CMK (cell line): Measurements from ENCODE around the gene IL1RAPL2.
"Not testable (repeated sequence)": the region's sequence is repeated elsewhere in the genome, so short reads cannot be mapped to it uniquely, and the experiment has no call there.

Experiments used
- DNase-seq: peaks from one replicate; pipeline ENCODE4 v3.0.0-alpha.2; 2010; ENCODE audit warnings: low read depth

IL1RAPL2 gene

DNA sequence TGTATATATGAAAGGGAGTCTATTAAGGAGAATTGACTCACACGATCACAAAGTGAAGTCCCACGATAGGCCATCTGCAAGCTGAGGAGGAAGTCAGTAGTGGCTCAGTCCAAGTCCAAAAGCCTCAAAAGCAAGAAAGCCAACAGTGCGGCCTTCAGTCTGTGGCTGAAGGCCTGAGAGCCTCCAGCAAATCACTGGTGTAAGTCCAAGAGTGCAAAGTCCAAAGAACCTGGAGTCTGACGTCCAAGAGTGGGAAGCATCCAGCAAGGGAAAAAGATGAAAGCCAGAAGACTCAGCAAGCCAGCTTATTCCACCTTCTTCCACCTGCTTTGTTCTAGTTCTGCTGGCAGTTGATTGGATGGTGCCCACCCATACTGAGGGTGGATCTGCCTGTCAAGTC lies 104.1 kb downstream of the IL1RAPL2 start:
- no peak for DNase-seq

DNA sequence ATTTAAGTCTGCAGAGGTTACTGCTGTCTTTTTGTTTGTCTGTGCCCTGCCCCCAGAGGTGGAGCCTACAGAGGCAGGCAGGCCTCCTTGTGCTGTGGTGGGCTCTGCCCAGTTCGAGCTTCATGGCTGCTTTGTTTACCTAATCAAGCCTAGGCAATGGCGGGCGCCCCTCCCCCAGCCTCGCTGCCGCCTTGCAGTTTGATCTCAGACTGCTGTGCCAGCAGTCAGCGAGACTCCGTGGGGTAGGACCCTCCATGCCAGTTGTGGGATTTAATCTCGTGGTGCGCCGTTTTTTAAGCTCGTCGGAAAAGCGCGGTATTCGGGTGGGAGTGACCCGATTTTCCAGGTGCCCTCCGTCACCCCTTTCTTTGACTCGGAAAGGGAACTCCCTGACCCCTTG lies 111.5 kb downstream of the IL1RAPL2 start:
- DNase-seq = not testable (repeated sequence)

DNA sequence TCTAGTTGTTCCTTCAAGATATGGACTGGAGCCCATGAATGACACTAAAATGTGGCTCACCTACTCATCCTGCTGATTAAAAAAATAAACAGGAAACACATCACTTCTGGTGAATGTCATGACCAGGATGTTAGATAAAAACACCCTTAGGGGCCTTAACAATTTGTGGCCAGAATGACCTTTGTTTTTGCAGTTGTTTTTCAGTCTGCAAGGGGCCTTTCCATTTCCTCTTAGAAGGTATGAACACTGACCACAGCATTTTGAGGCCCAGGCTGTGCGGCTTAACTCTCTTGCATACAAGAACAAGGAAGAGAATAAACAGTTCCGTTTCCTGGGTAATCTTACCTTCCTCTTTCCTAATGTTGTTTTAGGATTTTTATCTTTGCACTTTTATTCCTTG lies 113.2 kb downstream of the IL1RAPL2 start:
- DNase-seq = peak; percentile 25

DNA sequence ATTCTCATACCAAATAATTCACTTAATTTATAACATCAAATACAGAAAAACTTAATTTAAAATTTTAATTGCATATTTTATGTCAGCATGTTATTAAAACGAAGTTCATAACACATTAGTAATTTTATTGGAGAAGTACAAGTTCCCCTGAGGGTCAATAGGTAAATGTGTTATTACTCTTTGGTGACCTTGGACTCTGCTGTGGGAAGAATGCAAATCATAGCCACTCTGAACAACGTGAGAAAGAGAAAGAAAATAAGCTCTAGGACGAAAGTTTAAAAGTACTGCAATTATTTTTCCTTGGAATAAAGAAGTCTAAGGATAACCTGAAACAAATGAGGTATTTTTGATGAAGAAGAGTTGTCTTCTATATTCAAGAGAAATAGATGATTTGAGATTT lies 115.2 kb downstream of the IL1RAPL2 start:
- DNase-seq = no peak

DNA sequence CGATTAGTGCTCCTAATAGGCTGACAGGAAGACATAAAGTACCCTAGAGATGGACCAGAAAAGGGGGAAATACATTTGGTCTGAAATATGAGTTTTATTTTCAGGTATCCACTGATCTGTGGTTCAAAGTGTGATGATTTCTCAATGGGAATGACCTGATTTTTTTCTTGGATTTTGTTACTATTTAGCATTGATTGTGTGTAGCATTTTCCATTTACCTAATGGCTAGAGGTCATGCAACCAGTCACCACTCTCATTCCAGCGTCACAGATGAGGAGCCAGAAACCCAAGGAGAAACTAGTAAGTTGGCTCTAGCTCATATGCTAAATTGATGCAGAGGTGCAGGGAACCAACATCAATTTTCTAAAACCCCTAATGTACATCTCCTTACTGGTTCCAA lies 118.1 kb downstream of the IL1RAPL2 start:
- DNase-seq = no peak

DNA sequence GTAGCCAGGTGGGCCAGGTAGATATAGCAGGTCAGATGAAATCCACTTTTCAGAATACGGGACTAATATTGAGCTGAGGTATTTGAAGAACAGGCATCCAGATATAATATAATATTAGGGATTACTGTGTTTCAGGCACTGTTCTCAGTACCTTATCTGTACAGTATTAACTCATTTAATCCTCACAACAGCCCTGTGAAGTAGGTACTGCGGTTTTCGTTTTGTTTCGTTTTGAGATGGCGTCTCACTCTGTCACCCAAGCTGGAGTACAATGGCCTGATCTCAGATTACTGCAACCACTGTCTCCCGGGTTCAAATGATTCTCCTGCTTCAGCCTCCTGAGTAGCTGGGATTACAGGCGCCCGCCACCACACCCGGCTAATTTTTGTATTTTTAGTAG lies 129.6 kb downstream of the IL1RAPL2 start:
- DNase-seq = no peak

DNA sequence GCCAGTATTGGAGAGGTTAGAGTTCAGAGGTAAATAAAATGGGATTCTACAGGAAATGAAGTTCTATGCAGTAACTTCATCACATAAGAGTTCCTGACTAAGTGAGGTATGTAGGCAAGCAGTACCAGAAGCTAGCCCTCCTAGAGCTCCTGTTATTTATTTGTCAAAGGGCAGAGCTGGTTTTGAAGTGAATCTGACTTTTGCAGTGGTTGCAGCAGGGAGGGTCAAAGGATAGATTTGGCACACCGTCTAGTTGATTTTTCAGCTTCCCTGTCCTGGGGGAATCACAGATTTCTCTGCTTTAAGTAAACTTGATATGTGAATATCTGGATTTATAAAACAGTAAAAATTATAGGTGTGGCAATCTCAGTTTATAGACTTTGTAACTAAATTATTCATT lies 130.7 kb downstream of the IL1RAPL2 start:
- DNase-seq = no peak

DNA sequence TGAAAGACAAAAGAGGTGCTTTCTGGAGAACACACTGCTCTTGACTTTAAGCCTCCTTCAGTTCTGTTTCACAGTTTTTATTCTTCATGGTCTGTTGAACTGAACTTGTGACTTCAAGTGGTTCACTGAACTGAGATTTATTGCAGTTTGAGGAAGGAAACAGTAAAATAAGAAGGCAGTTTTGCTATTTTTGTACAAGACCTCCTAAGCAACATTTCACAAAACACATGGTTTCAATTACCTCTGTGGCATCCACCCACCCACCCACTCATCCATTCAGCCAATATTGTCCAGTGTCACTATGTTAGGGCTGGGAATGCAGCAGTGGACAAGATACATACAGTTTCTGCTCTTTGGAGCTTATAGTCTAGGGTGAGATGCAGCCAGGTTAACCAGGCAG lies 131.3 kb downstream of the IL1RAPL2 start:
- DNase-seq = no peak

DNA sequence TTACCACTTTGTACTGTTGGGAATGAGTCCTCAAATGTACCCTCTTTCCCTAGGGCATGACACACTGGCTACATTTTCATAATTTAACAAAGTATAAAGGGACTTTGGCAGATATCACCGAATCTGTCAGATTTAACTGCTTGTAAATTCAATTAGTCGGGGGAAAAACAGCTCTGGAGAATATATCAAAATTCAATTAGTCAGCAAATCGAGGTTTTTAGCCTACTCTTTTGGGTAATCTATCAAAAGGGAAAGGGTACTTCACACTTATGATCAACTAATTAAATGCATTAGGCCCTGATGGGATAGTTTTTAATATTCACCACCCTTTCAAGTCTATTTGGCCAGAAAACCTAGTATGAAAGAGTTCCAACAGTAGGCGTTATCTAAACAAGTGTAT lies 141.0 kb downstream of the IL1RAPL2 start:
- no peak for DNase-seq

DNA sequence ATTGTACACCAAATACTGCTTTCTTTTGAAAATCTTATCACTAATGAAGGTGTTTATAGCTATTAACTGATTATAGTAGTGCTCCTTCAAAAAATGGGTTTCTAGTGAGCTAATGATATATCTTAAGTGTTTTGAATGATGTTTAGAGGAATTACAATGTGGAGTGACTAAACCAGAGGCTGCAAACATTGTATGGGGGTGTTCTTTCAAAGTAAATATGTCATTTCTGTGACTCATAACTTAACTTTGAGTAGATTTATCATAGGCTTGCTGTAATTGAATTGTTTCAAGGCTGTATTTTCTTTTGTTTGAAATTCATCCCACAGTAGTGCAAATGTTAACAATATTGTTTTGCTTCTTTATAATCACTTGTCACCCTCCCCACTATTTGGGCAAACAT lies 141.6 kb downstream of the IL1RAPL2 start:
- DNase-seq = no peak

DNA sequence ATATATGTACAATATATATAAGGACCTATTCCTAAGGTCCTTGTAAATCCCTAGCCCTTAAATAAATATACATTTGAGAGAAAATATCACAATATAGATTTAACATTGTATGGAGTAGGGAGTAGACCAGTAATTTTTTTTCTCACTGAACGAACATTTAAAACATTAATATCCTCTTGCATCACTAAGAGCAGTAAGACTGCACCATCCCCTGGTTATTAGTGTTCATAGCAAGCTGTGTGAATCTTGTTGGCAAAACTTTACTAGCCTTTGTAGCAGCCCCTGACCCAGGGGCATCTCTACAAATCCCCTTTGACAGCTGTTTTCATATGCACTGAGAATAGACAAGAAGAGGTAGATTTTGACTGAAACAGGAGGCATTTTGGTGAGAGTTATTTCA lies 146.5 kb downstream of the IL1RAPL2 start:
- DNase-seq = no peak

DNA sequence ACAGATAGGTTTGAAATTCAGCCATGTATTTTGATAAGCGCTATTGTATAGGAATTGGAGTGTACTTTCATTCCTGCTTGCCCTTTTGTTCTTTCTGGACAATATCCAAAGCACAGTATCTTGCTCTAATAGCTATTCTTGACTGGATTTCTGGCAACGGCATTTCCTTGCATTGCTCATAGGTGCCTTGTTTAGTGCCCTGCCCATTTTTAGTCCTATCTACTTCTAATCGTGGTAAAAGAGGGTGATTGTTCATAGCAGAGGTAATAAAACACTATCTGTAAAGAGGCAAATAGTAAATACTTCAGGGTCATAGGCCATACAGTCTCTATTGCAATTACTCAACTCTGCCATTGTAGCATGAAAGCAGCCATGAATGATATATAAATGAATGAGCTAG lies 155.9 kb downstream of the IL1RAPL2 start:
- DNase-seq = no peak

DNA sequence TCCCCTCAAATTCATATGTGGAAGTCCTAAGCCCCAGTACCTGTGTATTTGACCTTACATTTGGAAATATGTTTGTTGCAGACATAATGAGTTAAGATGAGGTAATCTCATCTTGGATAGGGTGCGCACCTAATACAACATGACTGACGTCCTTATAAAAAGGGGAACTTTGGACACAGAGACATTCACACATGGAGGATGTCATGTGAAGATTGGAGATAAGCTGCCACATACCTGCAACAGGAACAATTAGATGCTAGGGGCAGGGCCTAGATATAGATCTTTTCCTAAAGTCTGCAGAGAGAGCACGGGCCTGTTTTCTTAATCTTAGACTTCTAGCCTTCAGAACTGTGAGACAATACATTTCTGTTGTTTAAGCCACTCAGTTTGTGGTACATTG lies 162.5 kb downstream of the IL1RAPL2 start:
- no peak for DNase-seq

DNA sequence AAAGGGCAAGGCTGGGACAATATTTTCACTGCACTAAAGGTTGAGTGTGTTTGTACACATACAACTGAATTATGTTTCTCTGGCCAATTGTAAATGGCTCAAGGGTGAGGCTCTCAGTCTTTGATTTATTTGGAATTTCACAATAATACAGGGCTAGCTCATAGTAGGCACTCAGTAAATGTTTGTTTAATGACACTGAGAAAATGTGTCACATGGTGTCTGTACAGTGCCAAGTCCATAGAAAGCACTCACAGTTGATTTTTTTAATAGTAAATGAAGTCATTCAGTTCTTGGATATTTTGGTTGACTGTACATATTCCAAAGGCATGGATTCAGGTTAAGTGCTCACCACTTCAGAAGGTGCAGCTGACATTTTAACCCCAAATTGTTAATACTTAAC lies 176.4 kb downstream of the IL1RAPL2 start:
- no peak for DNase-seq

DNA sequence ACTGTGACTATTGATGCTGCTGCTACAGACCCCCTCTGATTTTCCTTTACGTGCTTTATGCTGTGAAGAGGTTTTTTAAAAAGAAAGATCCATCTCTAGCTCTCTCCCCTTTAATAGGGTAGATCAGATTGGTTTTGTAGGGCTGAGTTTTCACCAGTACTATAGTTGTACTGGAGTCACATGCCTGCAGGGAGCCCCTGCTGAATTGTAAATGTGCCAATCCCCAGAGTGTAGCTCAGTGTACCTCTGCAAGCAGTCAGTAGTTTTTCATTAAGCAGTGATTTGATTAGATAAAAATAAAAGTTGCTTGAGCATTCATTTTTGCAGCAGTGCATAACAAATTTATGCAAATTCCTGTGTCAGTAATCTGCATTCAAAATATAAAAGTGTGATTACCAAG lies 179.2 kb downstream of the IL1RAPL2 start:
- DNase-seq = no peak

DNA sequence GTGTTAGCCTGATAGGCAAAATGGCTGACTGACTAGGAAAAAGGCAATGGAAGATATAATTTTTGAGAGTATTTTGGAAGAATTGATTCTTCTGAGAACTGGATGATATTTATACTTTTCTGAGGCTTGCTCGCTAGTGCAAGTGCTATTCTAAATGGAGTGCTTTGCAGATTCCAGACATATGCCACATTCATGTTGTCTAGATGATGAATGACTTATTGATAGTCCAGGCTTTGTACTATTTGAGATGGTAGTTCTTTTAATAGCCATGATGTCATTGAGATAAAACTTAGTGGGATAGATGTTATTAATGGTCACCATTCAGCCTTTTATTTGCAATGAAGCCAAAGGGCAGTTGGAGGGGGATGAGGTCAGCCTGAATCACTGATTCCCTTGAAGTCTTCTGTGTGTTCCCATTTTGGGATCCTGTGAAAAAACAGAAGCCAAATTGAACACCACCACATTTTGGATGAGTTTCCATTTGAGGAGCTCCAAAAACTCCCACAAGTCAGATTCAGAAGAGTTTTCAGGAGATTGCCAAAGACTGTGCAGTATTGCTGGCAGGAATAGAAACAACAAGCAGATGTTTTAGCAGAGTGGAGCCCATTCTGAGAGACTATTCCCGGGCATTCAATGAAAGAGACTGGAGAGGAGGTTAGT lies 184.1 kb downstream of the IL1RAPL2 start:
- DNase-seq = no peak

DNA sequence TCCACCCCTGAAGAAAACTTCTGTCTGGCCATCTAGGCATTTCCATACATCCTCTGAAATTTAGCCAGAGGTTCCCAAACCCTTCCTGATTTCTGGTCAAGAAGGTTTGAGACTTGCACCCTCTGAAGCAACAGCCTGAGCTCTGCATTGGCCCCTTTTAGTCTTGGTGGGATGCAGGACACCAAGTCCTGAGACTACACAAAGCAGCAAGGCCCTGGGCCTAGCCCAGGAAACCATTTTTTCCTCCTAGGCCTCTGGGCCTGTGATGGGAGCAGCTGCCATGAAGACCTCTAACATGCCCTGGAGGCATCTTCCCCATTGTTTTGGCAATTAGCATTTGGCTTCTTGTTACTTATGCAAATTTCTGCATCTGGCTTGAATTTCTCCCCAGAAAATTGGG lies 196.6 kb downstream of the IL1RAPL2 start:
- DNase-seq = no peak

DNA sequence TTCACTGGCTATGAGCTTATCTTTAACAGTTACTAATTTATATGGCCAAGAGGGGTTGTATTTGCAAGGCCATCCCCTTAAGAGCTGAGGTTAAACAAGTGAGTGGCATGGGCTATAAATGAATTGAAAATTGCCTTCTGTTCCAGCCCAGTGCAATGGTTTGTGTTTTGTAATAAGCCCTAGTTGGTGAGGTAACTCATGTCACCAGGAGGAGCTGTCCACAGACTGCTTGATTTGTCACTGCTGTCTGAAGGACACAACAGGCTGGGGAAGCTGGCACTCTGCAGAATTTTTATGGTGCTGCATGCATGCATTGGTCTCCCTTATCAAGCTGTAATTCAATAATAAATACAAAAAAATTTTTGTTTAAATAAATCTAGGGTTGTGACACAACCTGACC lies 223.8 kb downstream of the IL1RAPL2 start:
- no peak for DNase-seq

DNA sequence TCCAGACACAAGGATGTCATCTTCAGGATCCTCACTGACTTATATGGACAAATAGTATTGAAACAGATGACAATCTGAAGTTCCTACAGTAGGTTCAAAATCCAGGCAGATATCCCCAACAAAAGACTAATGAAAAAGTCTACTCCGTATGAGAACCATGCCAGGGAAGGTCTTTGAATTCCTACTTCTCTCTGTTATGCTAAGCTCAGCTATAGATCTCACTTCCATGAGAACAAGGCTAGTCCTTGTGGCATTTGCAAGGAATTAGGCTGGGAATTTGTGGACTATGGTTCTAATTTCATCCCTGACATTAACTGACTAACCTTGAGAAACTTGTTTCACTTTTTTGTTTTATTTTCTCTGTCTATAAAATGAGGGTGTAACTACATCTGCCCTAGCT lies 229.8 kb downstream of the IL1RAPL2 start:
- no peak for DNase-seq

DNA sequence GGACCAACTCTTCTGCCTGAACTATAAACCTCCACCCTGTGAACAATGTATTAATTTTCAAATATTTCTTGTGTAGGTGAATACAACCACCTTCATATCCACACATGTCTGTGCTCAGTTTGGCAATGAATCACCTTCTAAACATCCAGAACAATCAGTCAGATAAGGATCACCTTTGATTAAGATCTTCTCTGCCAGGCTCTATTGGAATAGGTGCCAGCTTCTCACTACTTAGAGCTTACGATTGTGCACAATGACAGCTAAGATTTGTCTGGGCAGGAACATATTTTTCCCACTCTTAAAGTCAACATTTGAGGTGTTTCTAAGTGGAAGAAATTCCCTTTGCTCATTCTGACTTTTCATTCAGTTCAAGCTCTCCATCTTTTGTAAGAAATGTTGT lies 237.2 kb downstream of the IL1RAPL2 start:
- no peak for DNase-seq

DNA sequence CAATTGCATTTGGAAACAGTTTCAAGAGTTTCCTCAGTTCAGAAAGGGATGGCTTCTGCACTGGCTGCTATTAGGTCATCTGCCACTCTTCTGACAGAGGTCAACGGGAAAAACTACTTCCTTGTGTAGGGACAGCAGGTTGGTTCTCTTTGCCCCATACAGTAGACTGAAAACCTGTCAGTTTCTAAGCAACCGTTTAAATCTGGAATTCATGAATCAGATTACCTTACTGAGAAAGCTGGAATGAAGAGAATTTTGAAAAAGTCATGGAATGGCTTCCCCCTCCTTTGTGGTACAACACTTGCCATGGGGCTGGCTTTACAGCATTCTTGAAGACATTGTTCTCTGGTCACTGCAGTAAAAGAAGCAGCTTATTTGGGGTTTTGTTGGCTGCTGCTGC lies 240.3 kb downstream of the IL1RAPL2 start:
- no peak for DNase-seq

DNA sequence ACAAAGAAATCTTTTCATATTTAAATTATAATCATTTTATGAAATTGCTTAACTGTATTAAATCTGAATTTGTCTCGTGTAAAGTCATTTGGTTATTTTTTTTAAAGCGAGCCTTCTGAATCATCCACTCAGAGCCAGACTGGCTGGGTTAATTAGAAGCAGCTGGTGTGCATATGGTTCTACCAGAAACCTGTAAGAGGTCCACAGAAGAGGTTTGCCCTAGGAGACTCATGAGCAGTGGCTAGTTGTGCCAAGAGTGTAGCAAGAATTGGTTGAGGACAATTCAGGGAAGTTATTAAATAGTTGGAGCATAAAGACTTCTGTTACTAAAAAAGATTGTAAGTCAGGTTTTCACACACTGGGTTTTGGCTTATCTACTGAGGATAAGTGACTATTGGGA lies 267.4 kb downstream of the IL1RAPL2 start:
- DNase-seq = no peak

DNA sequence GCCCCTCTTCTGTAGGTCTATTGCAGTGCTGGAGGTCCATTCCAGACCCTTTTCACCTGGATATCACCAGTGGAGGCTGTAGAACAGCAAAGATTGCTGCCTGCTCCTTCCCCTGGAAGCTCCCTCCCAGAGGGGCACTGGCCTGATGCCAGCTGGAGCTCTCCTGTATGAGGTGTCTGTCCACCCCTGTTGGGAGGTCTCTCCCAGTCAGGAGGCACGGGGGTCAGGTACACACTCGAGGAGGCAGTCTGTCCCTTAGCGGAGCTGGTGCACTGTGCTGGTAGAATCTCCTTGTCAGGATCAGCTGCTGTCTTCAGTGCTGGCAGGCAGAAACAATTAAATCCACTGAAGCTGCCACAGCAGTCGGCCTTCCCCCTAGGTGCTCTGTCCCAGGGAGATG lies 276.6 kb downstream of the IL1RAPL2 start:
- DNase-seq = no peak

DNA sequence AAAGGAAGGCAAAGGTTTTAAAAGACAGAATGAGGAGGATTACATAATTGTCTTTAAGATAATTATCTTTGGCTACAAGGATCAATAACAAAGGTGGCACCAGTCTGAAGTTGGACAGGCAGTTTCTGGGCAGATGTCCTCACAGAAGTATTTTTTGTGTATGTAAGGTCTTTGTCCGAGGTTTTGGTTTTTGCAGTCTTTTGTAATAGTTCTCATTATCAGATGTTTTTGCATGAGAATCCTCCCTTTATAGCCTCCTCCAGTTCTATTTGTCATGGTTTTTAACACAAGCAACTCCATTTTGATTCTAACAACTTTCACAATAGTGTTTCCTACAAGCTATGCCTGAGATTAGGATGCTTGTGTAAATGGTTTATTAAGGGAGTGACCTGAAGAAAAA lies 286.2 kb downstream of the IL1RAPL2 start:
- no peak for DNase-seq

DNA sequence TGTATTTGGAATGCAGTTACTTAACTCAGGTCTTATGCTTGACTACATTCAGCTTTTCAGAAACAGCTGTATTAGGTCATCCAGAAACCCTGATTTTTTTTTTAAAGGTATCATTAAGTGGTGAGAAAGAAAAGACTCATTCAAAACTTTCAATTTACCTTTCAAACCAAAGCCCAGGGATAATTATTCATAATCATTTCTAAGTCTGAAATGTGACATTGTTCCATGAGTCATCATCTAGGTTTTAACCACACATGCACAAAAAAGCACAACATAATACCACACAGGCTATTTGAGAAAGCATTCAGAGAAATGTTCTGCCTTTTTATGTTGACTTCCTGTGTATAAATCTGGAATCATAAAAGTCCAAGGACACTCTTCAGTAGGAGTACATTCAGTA lies 288.2 kb downstream of the IL1RAPL2 start:
- DNase-seq = no peak
